ENCODE data around the gene CTNNA3. TPM values are rescaled to one million over a fixed set of nuclear protein-coding genes. Genes with fewer than 3 reads are reported as not detected.

The CTNNA3 gene
- total and polyA plus RNA-seq, 12 donors = 0.03 to 14.4 (median 0.47) TPM; not detected in 1

DNA sequence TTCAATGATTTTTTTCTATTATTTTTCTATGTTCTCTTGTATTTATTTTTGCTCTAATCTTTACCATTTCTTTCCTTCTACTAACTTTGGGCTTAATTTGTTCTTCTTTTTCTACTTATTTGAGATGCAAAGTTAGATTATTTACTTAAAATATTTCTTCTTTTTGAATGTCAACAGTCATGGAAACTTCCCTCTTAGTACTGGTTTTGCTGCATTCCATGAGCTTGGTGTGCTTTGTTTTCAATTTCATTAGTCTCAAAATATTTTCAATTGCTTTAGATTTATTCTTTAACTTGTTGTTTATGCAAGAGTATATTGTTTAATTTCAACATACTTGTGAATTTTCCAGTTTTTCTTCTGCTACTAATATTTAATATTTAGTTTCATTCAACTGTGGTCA lies 539.8 kb downstream of the CTNNA3 start:
- Histone ChIP-seq H3K27ac (no peak overlapping the region), H3K27me3 (no peaks in the 10 kb centered on the region), H3K36me3 (replicated peaks in 1 of 2) (no peaks in the 10 kb centered on the region), H3K4me1 (replicated peaks in 1 of 2) (no peaks in the 10 kb centered on the region), H3K9me3 (replicated peaks in 1 of 3) (no peaks in the 10 kb centered on the region), H3K4me3 (no peak overlapping the region)
- TF ChIP-seq POLR2A (IDR thresholded peaks at IDR 0.05) = no peak
- TF ChIP-seq, protein P1, sequence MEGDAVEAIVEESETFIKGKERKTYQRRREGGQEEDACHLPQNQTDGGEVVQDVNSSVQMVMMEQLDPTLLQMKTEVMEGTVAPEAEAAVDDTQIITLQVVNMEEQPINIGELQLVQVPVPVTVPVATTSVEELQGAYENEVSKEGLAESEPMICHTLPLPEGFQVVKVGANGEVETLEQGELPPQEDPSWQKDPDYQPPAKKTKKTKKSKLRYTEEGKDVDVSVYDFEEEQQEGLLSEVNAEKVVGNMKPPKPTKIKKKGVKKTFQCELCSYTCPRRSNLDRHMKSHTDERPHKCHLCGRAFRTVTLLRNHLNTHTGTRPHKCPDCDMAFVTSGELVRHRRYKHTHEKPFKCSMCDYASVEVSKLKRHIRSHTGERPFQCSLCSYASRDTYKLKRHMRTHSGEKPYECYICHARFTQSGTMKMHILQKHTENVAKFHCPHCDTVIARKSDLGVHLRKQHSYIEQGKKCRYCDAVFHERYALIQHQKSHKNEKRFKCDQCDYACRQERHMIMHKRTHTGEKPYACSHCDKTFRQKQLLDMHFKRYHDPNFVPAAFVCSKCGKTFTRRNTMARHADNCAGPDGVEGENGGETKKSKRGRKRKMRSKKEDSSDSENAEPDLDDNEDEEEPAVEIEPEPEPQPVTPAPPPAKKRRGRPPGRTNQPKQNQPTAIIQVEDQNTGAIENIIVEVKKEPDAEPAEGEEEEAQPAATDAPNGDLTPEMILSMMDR (IDR thresholded peaks at IDR 0.05) = no peak
- intact Hi-C loops (cut with DNase I) = no loop called here
- no peak for DNase-seq

DNA sequence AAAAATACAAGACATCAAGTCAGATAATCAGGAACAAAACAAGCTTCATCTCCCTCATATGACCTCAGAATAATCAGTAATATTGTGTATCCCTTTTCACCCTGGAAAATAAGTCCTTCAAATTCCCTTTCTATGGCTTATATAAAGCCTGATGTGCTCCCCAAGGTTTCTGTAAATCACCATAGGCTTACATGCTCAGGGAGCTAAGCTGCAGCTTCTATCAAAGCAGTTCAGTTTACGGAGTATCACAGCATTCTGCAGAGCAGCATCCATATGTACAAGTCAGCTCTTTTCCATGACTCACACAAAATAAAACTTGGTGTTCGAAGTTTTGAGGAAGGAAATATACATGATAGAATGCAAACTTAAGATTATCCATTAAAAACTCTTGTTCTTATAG lies 544.5 kb downstream of the CTNNA3 start:
- 72 to 81% (median 79%) methylated on average over 2 of the region's 2 CpGs for WGBS, 4 donors
- H3K4me1 ChIP-seq (replicated peaks in 1 of 2) = no peaks in the 10 kb centered on the region
- no peak overlapping the region for H3K27ac ChIP-seq
- no peaks in the 10 kb centered on the region for H3K27me3 ChIP-seq
- H3K9me3 ChIP-seq (replicated peaks in 1 of 3) = no peaks in the 10 kb centered on the region
- intact Hi-C loops (cut with DNase I) = no loop called here
- H3K4me3 ChIP-seq = no peak overlapping the region
- TF ChIP-seq POLR2A (IDR thresholded peaks at IDR 0.05) = no peak
- TF ChIP-seq, protein P1 (IDR thresholded peaks at IDR 0.05) = no peak
- H3K36me3 ChIP-seq (replicated peaks in 1 of 2) = no peaks in the 10 kb centered on the region
- no peak for DNase-seq

DNA sequence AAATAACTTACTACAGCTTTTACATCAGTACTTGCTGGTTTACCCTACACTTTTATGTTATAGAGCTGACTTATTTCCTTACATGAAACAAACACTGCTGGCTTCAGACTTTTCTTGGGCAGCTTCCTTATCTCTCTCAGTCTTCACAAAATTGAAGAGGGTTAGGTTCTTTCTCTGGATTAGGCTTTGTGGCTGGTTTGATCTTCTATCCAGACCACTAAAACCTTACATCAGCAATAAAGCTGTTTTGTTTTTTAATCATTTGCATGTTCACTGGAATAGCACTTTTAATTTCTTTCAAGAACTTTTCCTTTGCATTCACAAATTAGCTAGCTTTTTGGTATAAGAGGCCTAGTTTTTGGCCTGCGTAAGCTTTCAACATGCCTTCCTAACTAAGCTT lies 551.5 kb downstream of the CTNNA3 start:
- no peaks in the 10 kb centered on the region for H3K4me1 ChIP-seq (replicated peaks in 1 of 2)
- H3K36me3 ChIP-seq (replicated peaks in 1 of 2) = no peaks in the 10 kb centered on the region
- no peaks in the 10 kb centered on the region for H3K27me3 ChIP-seq
- no peaks in the 10 kb centered on the region for H3K9me3 ChIP-seq (replicated peaks in 1 of 3)
- H3K27ac ChIP-seq = no peak overlapping the region
- 92 to 96% (median 95%) methylated on average over 1 of the region's 1 CpG for WGBS, 4 donors
- H3K4me3 ChIP-seq = no peak overlapping the region
- TF ChIP-seq POLR2A (IDR thresholded peaks at IDR 0.05) = no peak
- TF ChIP-seq, protein P1 (IDR thresholded peaks at IDR 0.05) = no peak
- intact Hi-C loops (cut with DNase I) = no loop called here
- no peak for DNase-seq

DNA sequence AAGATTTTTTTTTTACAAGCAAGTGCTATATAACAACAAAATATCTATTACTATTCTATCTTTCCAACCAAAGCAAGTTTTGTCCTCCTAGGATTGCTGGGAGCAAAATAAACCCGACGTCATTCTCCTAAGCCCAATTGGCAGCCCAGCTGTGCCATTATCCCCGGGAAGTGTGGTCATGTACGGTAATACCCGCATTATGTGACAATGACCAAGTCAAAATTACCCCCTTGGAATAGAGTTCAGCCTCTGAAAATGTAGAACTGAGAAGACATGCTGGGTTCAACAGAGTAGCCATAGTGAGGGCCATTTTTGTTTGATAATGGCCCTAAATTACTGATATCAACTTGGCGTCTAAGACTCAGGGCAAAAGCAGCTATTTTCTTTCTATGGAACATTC lies 554.7 kb downstream of the CTNNA3 start:
- 66 to 81% (median 75%) methylated on average over 6 of the region's 6 CpGs for WGBS, 4 donors
- TF ChIP-seq, protein P1 (IDR thresholded peaks at IDR 0.05) = no peak
- no peak for TF ChIP-seq POLR2A (IDR thresholded peaks at IDR 0.05)
- Histone ChIP-seq H3K36me3 (replicated peaks in 1 of 2) (no peaks in the 10 kb centered on the region), H3K27me3 (no peaks in the 10 kb centered on the region), H3K27ac (no peak overlapping the region), H3K9me3 (replicated peaks in 1 of 3) (no peaks in the 10 kb centered on the region), H3K4me1 (replicated peaks in 1 of 2) (no peaks in the 10 kb centered on the region), H3K4me3 (no peak overlapping the region)
- no peak for DNase-seq
- intact Hi-C loops (cut with DNase I) = no loop called here
